ENCODE measurements around the gene CRYGA.
"Not testable (repeated sequence)": the region's sequence is repeated elsewhere in the genome, so short reads cannot be mapped to it uniquely, and the experiment has no call there.

CRYGA gene

GRCh38 chr2:208147008-208147407, 16.4 kb downstream of the CRYGA start:
- no peak for TF ChIP-seq CTCF (IDR thresholded peaks at IDR 0.05; ENCODE audit: low read length, missing control alignments)
- H3K4me3 ChIP-seq (replicated peaks; ENCODE audit: low read depth, low read length), result no peak overlapping the region
- no peak for DNase-seq (ENCODE audit: low read depth)

GRCh38 chr2:208146006-208146405, 17.4 kb downstream of the CRYGA start, which contains the start of gene CRYGB:
TSS of gene CRYGB (minus strand) at chr2:208146158. CDS start at chr2:208146120, 38 bp downstream.
- DNase-seq (ENCODE audit: low read depth), result no peak
- no peak within 1 kb of the TSS for H3K4me3 ChIP-seq (replicated peaks; ENCODE audit: low read depth, low read length)
- TF ChIP-seq CTCF (IDR thresholded peaks at IDR 0.05; ENCODE audit: low read length, missing control alignments), result no peak

GRCh38 chr2:208142925-208143799, 20.2 kb downstream of the CRYGA start:
- no peak for TF ChIP-seq CTCF (IDR thresholded peaks at IDR 0.05; ENCODE audit: low read length, missing control alignments)
- DNase-seq (ENCODE audit: low read depth), result no peak
- H3K4me3 ChIP-seq (replicated peaks; ENCODE audit: low read depth, low read length), result no peak overlapping the region

- DNase-seq (ENCODE audit: low read depth), result peak; percentile 6
- no peak overlapping the region for H3K4me3 ChIP-seq (replicated peaks; ENCODE audit: low read depth, low read length)
- no peak for TF ChIP-seq CTCF (IDR thresholded peaks at IDR 0.05; ENCODE audit: low read length, missing control alignments)
Measured at GRCh38 chr2:208142240-208142924, 21.0 kb downstream of the CRYGA start.

GRCh38 chr2:208139447-208139846, 23.9 kb downstream of the CRYGA start:
- TF ChIP-seq CTCF (IDR thresholded peaks at IDR 0.05; ENCODE audit: low read length, missing control alignments), result no peak
- no peak for DNase-seq (ENCODE audit: low read depth)
- no peak overlapping the region for H3K4me3 ChIP-seq (replicated peaks; ENCODE audit: low read depth, low read length)

GRCh38 chr2:208138334-208138733, 25.1 kb downstream of the CRYGA start:
- not testable (repeated sequence) for DNase-seq (ENCODE audit: low read depth); H3K4me3 ChIP-seq (replicated peaks; ENCODE audit: low read depth, low read length)

GRCh38 chr2:208136716-208137094, 26.7 kb downstream of the CRYGA start:
- no peak for DNase-seq (ENCODE audit: low read depth)
- TF ChIP-seq CTCF (IDR thresholded peaks at IDR 0.05; ENCODE audit: low read length, missing control alignments), result no peak
- no peak overlapping the region for H3K4me3 ChIP-seq (replicated peaks; ENCODE audit: low read depth, low read length)

Data from fibroblast of pulmonary artery (primary cell).